PFSK-1 (cell line): ENCODE results near the gene DLX3.

Source experiments
- POLR2AphosphoS5 ChIP-seq: IDR thresholded peaks from 2 replicates; pipeline ENCODE4 v1.6.1; 2012; ENCODE audit warnings: low read depth, mild to moderate bottlenecking, control low read depth, low read length, moderate library complexity
- SIN3A ChIP-seq: IDR thresholded peaks from 2 replicates; pipeline ENCODE4 v1.6.1; 2012; ENCODE audit warnings: mild to moderate bottlenecking, low read length, moderate library complexity, borderline replicate concordance; ENCODE audit not compliant: insufficient read depth
- TAF1 ChIP-seq: IDR thresholded peaks from 2 replicates; pipeline ENCODE4 v1.6.1; 2012; ENCODE audit warnings: low read length, control low read depth, borderline replicate concordance; ENCODE audit not compliant: insufficient read depth

DNA sequence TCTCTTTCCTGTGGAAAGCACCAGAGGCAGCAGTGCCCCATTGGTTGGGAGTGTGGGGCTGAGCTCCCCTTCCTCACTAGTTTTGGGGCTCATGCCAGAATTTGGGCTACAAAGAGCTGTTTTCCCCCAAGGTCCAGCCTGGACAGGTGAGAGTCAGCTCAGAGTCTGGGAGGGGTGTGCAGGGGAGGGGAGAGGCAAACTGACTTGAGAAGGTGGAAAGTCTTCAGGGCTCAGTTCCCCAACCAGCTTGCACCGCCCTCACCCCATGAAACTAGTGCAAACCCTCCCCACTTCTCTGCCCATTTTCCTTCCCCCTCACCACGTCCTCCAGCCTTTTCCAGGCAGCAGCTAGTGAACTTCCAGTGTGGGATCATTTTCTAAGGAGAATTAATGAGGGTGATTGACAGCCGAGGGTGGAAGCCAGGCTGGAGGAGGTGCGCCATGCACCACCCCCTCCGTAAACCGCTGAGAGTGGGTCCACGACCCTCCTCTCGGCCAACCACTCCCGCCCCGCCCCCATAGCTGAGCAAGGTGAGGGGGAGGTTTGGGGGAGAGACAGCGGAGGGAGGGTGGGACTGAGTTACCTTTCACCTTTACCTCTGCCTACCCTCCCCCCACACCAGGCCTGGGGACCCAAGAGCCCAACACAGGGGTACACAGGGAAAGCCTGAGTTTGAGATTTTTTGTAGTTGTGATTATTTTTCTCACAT is 32.3 kb downstream of the DLX3 start:
- TF ChIP-seq POLR2AphosphoS5: no peak
- no peak for TF ChIP-seq TAF1
- no peak for TF ChIP-seq SIN3A
